Thyroid gland (tissue), 4 donors: ENCODE data around the gene DLG2. TPM values are rescaled to one million over a fixed set of nuclear protein-coding genes. Genes with fewer than 3 reads are reported as not detected.
A peak's percentile ranks its signal among the peaks of the same experiment; 100 is the strongest.

Source experiments
- DNase-seq, 2 donors: peaks; one replicate each; pipeline ENCODE4 v3.0.0-alpha.2; 2019
- H3K27ac ChIP-seq, 3 donors: fragments of 200-600 bp; sonication (generic); 1 replicate in 2 of 3; 2 replicates in 1 of 3; pipeline ENCODE4 v1.5.1; 2016 to 2019; ENCODE audit warnings: mild to moderate bottlenecking in 1 of 3, moderate library complexity in 1 of 3
- H3K27me3 ChIP-seq: fragments of 200-600 bp; sonication (generic); one replicate; pipeline ENCODE4 v1.5.1; 2019
- H3K36me3 ChIP-seq, 2 donors: fragments of 200-600 bp; sonication (generic); one replicate each; pipeline ENCODE4 v1.5.1; 2016 to 2019
- H3K4me1 ChIP-seq, 2 donors: fragments of 200-600 bp; sonication (generic); one replicate each; pipeline ENCODE4 v1.5.1; 2017 to 2019
- H3K4me3 ChIP-seq, 3 donors: fragments of 200-600 bp; sonication (generic); replicated peaks in 1 of 3; 1 replicate in 2 of 3; 2 replicates in 1 of 3; pipeline ENCODE4 v1.5.1; 2016; ENCODE audit warnings: mild to moderate bottlenecking in 1 of 3
- H3K9me3 ChIP-seq: fragments of 200-600 bp; sonication (generic); one replicate; pipeline ENCODE4 v1.5.1; 2017
- CTCF ChIP-seq, 6 experiments: fragments of 200-600 bp in 3 of 6; fragments of 450-650 bp in 3 of 6; sonication (generic) in 3 of 6; IDR thresholded peaks; one replicate each; pipeline ENCODE4 v1.5.1; 2016 to 2019; ENCODE audit warnings: antibody characterized with exemption in 6 of 6, mild to moderate bottlenecking in 2 of 6, inconsistent platforms in 1 of 6, moderate library complexity in 1 of 6
- POLR2A ChIP-seq, 2 donors: fragments of 450-650 bp; IDR thresholded peaks; one replicate each; pipeline ENCODE4 v1.6.1; 2017; ENCODE audit warnings: antibody characterized with exemption in 2 of 2, mild to moderate bottlenecking in 2 of 2, moderate library complexity in 1 of 2
- WGBS, 2 donors: methylation state at CpG; one replicate each; pipeline ENCODE4 v1.1.5; 2017; 5-methylcytosine and 5-hydroxymethylcytosine counted together
- intact Hi-C: fragments of 100-400 bp; cut with DNase I; formaldehyde crosslinking; loops from one replicate; pipeline ENCODE4 v1.15.1; 2023
- total RNA-seq, 4 donors: library from RNA; depleted of rRNA; stranded (reverse); fragments of >200 nt; gene quantifications; one replicate each; pipeline ENCODE4 v1.2.3, GENCODE V29; 2016

Gene DLG2
- total RNA-seq, 4 donors from 2014 or later, result 29.4 to 79.4 (median 42.4) TPM

GRCh38 chr11:83689144-83689780 is 1937.9 kb downstream of the DLG2 start:
- TF ChIP-seq CTCF (IDR thresholded peaks at IDR 0.05) (no peak), POLR2A (IDR thresholded peaks at IDR 0.05) (no peak)
- no peaks in the 10 kb centered on the region for H3K27me3 ChIP-seq
- WGBS, 2 donors, result 79 to 93% methylated on average over 1 of the region's 1 CpG

DNA sequence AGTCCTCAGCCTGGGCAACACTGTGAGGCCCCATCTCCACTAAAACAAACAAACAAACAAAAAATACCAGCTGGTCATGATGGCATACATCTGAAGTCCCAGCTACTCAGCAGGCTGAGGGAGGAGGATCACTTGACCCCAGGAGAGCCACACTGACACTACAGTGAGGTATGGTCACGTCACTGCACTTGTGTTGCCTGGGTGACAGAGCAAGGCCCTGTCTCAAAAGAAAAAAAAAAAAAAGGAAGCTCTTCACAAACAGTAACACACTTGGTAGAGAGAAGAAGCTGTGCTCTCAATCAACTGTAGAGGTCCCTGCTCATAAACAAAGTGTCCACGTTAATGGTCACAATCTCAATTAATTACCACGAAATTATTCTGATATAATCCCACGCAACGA is 1939.4 kb downstream of the DLG2 start:
- H3K9me3 ChIP-seq, result no peaks in the 10 kb centered on the region
- no peaks in the 10 kb centered on the region for H3K36me3 ChIP-seq
- H3K4me3 ChIP-seq, result no peak overlapping the region
- 73 to 75% methylated on average over 5 of the region's 5 CpGs for WGBS, 2 donors
- H3K4me1 ChIP-seq, result peaks cover 1 to 24% of the 10 kb centered on the region in 2 donors
- no peak for TF ChIP-seq POLR2A (IDR thresholded peaks at IDR 0.05)
- TF ChIP-seq CTCF (IDR thresholded peaks at IDR 0.05), result no peak
- H3K27me3 ChIP-seq, result no peaks in the 10 kb centered on the region
- intact Hi-C loops, result no loop called here
- H3K27ac ChIP-seq, result peak overlapping the region in 2 of 3 donors; percentile 43 to 44
- DNase-seq, result peak; percentile 81 to 86

More at GRCh38 chr11:83689144-83689780, 1937.9 kb downstream of the DLG2 start:
- Histone ChIP-seq H3K4me3 (no peak overlapping the region), H3K36me3 (no peaks in the 10 kb centered on the region), H3K9me3 (no peaks in the 10 kb centered on the region), H3K27ac (no peak overlapping the region), H3K4me1 (peaks cover 8 to 31% of the 10 kb centered on the region in 2 donors)
- intact Hi-C loops, result no loop called here
- DNase-seq, result no peak

DNA sequence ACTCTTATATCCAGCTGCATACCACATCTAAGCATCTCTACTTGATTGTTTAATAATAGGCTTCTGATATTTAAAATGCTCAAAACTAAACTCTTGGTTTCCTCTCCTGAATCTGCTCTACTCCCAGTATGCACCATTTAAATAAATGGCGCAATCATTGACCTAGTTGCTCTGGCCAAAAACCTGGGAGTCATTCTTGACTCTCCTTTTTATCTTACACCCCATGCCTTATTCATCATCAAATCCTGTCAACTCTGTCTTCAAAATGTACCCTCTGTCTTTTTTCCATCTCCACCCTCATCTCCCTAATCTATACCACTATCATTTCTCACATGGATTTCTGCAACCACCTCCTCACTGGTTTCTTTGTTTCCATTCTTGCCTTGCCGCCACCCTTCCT is 1941.4 kb downstream of the DLG2 start:
- peaks cover 8 to 14% of the 10 kb centered on the region in 2 donors for H3K4me1 ChIP-seq
- no peak overlapping the region for H3K27ac ChIP-seq
- TF ChIP-seq CTCF (IDR thresholded peaks at IDR 0.05) (no peak), POLR2A (IDR thresholded peaks at IDR 0.05) (no peak)
- no peaks in the 10 kb centered on the region for H3K27me3 ChIP-seq
- no peaks in the 10 kb centered on the region for H3K9me3 ChIP-seq
- no peak overlapping the region for H3K4me3 ChIP-seq
- H3K36me3 ChIP-seq, result no peaks in the 10 kb centered on the region
- WGBS, 2 donors, result 90 to 98% methylated on average over 2 of the region's 2 CpGs
- intact Hi-C loops, result no loop called here
- DNase-seq, result no peak

DNA sequence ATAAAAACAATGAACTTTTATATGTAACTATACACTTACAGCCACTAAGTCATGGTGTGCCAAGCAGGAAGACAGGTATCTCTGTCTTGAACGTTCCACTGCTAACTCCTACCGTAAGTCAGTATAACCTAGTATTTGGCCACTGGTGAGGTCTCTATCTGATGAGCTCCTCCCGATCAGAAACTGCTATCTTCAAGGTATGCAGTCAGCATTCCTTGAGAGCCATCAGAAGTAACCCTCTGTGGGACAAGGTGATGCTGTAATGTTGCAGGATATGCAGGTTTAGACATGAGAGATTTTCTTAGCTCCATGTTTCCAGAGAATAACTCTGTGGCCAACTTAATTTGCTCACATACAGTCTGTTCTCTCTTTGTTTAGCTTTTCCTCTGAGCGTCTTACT is 1943.1 kb downstream of the DLG2 start:
- Histone ChIP-seq H3K27ac (no peak overlapping the region), H3K4me1 (peaks cover 11 to 14% of the 10 kb centered on the region in 2 donors), H3K36me3 (no peaks in the 10 kb centered on the region), H3K27me3 (no peaks in the 10 kb centered on the region), H3K9me3 (no peaks in the 10 kb centered on the region), H3K4me3 (no peak overlapping the region)
- DNase-seq, result no peak
- no peak for TF ChIP-seq POLR2A (IDR thresholded peaks at IDR 0.05)
- TF ChIP-seq CTCF (IDR thresholded peaks at IDR 0.05), result no peak
- intact Hi-C loops, result no loop called here
- WGBS, 2 donors, result 87 to 95% methylated on average over 4 of the region's 4 CpGs

- intact Hi-C loops, result no loop called here
- no peak for TF ChIP-seq POLR2A (IDR thresholded peaks at IDR 0.05)
- TF ChIP-seq CTCF (IDR thresholded peaks at IDR 0.05), result no peak
- Histone ChIP-seq H3K27ac (peak overlapping the region; percentile 67 to 87 (median 84)), H3K4me1 (peaks cover 6 to 11% of the 10 kb centered on the region in 2 donors), H3K4me3 (peak overlapping the region in 1 of 3 donors; percentile 37), H3K27me3 (no peaks in the 10 kb centered on the region), H3K9me3 (no peaks in the 10 kb centered on the region), H3K36me3 (no peaks in the 10 kb centered on the region)
- no peak for DNase-seq
- 47 to 53% methylated on average over 1 of the region's 1 CpG for WGBS, 2 donors
These were observed 1944.6 kb downstream of the DLG2 start for GRCh38 chr11:83682611-83682973.
